Stimulated activated CD8-positive, alpha-beta memory T cell treated with anti-CD3 and anti-CD28 coated beads, Interleukin-4, amount 100 ng/mL, for 4 hours (primary cell): ENCODE results near the gene ULK2.
"Not testable (repeated sequence)": the region's sequence is repeated elsewhere in the genome, so short reads cannot be mapped to it uniquely, and the experiment has no call there.

Experiments used
- DNase-seq, 2 donors: peaks; one replicate each; pipeline ENCODE4 v3.0.0-alpha.2; 2020; ENCODE audit warnings: low read depth in 2 of 2, low spot score in 1 of 2

Gene ULK2

DNA sequence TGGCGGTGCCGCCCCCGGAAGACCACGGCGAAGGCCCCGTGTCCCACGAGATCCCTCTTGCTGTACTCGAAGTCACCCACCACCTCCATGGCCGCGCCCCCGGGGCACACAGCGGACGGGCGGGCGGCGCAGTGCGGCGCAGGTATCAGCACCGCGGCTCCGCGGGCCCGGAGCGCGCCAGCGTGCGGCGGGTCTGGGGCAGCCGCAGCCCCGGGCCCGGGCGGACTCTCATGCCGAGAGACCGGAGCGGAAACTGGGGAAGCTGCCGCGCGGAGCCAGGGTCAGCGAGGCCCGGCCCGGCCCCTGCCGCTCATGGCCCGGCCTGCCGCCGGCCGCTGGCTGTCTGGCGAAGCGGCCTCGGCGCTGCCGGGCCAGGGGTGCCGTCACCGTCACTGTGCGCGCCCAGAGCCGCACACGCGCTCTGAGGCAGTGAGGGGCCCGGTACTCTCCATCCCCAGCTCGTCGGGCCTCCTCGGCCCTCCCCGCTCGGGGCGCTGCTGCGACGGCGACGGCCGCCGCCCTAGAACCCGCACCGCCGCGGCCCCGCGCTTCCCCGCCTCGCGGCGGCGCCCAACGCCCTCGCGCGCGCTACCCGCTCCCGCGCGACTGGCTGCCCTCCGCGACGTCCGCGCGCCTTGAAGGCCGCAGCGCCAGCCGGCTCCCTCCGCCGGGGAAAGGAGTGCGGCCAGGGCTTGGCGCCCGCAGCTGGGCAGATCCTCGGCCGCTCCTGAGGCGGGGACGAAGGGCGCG lies at the start of gene ULK2:
Gene ULK2 (minus strand): TSS at position 608 of the 750 bp plus-strand sequence. CDS start 519 bp downstream, at position 89.
- no peak for DNase-seq

DNA sequence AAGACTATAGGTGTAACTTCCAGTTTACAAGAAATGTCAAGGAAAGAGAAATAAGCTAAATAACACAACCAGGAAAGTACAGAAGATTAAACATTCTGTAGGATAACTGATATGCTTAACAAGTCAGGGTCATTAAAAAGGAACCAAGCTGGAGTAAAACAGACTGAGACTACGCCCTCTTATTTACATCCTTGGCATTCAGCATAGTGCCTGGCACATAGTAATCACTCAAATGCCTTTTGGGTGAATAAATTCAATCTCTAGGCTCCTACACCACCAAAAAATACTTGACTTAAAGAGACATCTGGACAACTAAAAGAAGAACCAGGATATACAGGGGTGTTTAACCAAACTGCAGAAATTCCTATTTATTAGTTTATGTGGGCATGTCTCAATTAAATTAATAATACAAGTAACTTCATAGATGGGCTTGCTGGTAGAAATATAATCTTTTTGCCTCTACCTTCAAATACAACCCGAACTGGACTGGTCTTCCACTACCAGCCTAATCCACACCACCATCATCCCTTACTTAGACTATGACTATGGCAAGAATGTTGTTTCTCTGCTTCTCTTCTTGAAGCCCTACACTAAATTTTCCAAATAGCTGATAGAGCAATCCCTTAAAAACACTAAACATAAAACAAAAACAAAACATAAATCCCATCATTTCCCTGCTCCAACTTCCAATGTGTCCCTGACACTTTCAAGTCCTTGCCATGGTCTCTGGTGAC lies 47.7 kb upstream of the ULK2 start:
- DNase-seq: no peak

DNA sequence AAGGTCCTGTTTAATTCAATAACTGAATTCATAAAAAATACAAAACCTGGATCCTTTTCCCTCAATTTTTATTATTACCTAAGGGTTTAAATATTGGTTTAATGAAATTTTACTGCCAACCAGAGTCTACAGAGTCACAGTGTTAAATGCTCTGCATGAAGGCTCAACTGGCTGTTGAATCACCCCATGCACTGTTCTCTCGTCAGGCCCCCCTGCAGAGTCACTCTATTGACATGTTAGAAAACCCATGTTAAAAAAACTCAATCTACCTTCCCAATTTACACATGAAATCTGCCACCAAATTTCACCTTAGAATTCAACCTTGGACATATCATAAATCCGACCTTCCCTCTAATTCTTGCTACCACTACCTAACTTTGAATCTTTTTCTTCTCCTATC lies 43.3 kb upstream of the ULK2 start:
- DNase-seq: no peak

- DNase-seq: no peak
Measured at GRCh38 chr17:19909139-19909538, 41.4 kb upstream of the ULK2 start.

DNA sequence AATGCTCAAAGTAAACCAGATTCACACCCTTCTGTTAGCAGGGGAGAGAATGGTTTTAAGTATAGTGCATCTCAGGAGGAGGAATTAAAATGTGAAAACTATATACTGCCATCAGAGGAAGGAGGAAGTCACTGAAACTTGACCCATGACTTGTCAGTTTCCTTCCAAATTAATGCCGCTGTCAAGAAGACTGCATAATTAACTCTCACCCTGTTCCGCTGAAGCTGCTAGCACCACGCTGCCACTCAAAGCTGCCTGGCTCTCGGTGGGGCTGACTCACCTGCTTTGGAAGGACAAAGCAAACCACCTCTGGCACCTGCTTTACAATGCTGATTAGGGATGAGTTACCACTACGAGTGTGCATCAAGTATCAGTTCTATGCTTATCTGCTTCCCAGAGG lies 37.8 kb upstream of the ULK2 start:
- DNase-seq: no peak

DNA sequence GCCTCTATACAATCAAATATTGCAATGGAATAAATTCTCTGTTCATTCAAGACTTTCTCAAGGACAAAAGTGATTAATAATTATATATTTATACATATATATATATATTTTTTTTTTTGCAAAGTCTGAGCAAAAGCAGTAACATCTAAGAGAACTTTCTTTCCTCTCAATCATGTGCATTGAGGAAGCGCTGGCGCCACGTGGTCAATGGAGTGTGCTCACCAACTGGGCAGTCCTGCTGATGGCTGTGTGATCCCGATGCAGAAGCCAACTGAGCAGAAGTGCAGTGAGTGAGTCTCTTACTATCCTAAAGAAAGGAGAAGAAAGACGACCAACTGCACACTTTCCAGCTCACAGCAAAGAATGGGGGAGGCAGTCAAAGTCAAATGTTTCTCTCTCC lies 37.2 kb upstream of the ULK2 start:
- DNase-seq: no peak

DNA sequence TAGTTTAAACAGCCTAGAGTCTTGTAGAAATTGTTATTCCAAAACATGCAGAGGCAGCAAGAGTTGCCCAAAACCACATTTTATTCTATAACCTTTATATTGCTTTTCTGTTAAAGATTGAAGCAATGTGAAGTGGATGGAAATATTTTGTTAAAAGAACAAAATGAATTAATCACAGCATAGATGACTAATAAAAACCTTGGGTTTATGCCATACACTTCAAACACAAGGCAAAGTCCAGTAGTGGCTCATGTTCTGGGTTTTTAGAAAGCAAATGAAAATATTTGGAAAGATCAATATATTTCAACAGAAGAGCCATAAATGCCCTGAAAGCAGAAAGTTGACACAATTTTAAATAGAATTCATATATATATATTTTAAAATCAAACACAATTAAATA lies 36.7 kb upstream of the ULK2 start:
- DNase-seq: no peak

GRCh38 chr17:19900809-19901208 lies 33.1 kb upstream of the ULK2 start:
- DNase-seq: no peak

DNA sequence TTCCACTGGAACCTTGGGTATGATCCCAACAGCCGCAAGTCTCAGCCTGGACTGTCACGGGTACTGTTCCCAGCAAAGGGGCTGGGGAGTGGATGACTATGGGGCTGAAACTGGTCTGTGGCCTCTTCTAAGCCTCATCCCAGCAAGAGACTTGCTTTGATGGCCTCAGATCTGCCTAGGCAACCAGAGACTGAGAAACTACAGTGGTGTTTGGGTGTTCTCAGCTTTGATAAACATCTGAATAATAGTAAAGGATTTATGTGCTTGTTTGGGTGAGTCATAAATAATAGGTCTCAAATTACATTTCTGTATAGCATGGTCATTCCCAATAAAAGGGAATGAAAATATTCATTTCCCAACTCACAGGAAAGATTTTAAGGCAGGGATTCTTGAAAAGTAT lies 30.2 kb upstream of the ULK2 start:
- DNase-seq: no peak

- no peak for DNase-seq
Measured at GRCh38 chr17:19897090-19897837, 29.5 kb upstream of the ULK2 start.

DNA sequence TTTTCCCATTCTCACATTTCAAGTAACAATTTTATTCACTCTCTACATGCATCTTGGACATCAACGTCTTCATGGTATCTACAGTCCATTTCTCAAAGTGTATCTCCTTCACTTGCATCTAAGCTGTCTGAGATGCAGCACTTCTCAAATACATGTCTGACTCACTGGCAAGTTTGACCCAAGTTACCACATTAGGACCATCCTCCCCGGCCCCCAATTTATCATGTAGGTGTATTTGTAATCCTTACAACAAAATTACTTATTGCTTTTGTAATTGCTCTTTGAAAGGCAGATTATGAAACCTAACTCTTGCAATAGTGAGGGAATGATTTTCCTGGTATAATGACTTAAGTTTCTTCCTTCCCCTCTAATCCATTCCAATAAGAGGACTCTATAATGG lies 28.9 kb upstream of the ULK2 start:
- DNase-seq: no peak

DNA sequence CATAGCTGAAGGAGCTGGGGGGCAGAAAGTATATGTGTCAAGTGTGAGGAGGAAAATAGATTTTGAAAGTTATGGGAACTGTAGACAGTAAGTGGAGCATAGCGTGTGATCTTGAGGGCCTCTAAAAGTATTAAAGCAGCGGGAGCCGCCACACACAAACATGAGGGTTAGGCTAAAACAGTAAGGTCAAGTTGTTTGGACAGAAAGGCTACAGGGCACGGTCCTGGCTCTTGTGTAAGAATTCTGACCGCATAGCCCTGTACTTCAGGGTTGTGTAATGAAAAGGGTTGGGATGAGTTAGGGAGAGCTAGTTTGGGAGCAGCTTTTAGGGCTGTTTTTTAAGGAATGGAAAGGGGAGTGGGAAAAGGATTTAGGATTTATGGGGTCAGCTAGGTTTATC lies 22.8 kb upstream of the ULK2 start:
- not testable (repeated sequence) for DNase-seq

- DNase-seq: not testable (repeated sequence)
Measured at GRCh38 chr17:19890001-19890400, 22.3 kb upstream of the ULK2 start.

DNA sequence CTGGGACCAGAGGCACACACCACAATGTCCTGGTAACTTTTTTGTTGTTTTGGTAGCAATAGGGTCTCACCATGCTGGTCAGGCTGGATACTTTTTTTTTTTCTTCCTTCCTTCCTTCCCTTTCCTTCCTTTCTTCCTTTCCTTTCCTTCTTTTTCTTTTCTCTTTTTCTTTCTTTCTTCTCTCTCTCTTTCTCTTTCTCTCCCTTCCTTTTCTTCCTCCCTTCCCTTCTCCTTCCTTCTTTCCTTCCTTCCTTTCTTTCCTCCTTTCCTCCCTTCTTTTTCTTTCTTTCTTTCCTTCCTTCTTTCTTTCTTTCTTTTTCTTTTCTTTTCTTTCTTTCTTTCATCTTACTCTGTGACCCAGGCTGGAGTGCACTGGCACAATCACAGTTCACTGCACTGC lies 18.4 kb upstream of the ULK2 start:
- no peak for DNase-seq

- DNase-seq: no peak
Measured at GRCh38 chr17:19883537-19884215, 15.9 kb upstream of the ULK2 start.

- no peak for DNase-seq
Measured at GRCh38 chr17:19880393-19880792, 12.7 kb upstream of the ULK2 start.

- no peak for DNase-seq
Measured at GRCh38 chr17:19877364-19877945, 9.7 kb upstream of the ULK2 start.

DNA sequence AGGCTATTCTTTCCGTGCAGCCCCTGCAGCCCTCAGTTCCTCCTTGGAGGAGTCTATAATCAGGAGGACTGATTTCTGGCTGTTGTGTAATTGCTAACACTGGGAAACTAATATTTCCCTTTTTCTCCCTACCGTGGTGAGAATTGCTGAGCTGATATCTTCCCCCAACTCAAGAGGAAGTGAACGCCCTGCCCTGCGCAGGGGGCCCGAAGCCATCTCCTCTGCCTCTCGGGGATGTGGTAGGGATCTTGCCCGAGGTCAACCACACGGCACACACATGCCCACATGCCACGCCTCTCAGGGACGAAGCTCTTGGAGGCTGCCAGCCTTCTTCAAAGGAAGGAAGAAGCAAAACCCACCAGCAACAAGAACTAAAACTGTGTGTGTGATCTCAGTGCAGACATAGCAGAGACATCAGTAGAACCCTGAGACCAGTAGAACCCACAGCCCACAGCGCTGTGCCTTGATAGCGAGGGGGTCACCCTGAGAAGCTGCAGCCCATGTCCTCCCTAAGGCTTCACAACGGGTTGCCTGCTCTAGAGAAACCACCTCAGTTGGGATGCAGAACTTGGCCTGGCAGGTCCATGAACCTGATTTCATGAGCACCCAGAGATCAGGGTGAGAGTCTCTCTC lies 8.9 kb upstream of the ULK2 start:
- no peak for DNase-seq

DNA sequence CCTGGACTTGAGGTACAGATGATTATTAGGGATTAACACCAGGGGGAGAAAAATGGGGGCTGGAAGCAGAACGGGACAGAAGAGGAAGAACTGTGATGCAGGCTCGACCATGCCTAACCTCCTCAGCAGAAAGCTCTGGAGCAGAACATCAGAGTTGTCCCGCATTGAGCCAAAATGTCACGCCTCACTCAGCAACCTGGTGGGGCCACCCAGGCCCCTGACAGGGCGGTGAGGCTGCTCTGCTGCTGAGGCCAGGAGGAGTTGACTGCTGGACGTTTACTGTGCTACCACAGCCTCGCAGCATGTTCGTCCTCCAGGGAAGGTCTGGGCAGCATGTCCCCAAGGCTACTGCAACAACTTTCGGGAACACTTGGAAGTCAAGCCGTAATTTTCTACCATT lies 6.5 kb upstream of the ULK2 start:
- no peak for DNase-seq

GRCh38 chr17:19873346-19873745 lies 5.6 kb upstream of the ULK2 start:
- no peak for DNase-seq

DNA sequence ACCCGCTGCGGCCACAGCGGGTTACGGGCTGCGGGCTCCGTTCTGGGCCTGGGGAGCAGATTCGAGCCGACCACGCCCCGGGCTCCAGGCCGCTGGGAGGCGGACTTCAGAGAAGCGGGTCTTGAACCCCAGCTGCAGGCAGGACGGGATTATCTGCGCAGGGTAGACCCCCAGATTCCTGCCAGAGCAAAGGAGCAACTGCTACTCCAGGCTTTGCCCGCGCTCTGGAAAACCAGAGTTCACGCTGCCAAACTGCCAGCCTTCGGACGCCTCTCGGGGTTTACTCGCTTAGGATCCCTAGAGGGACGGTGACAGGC lies 301 bp upstream of the ULK2 start:
- DNase-seq: no peak
